GM18951 (cell line): ENCODE measurements around the gene MS4A13.
"Not testable (repeated sequence)": the region's sequence is repeated elsewhere in the genome, so short reads cannot be mapped to it uniquely, and the experiment has no call there.

ENCODE experiments used
- POLR2A ChIP-seq: IDR thresholded peaks from 4 replicates; pipeline ENCODE4 v1.6.1; 2011; ENCODE audit warnings: mild to moderate bottlenecking; ENCODE audit not compliant: insufficient read length, insufficient read depth; ENCODE audit errors: extremely low read depth
- in situ Hi-C: fragments of 300-500 bp; cut with MboI; formaldehyde crosslinking; loops from one replicate; pipeline ENCODE4 v1.12.0; 2022; ENCODE audit warnings: low sequenced_read_pairs, mixed read lengths, inconsistent platforms; ENCODE audit not compliant: unreplicated experiment

MS4A13 gene, protein sequence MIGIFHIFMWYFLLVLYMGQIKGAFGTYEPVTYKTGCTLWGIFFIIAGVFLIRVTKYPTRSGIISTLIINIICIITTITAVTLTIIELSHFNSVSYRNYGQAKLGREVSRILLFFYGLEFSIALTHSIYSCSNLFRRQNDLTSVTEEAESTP

DNA sequence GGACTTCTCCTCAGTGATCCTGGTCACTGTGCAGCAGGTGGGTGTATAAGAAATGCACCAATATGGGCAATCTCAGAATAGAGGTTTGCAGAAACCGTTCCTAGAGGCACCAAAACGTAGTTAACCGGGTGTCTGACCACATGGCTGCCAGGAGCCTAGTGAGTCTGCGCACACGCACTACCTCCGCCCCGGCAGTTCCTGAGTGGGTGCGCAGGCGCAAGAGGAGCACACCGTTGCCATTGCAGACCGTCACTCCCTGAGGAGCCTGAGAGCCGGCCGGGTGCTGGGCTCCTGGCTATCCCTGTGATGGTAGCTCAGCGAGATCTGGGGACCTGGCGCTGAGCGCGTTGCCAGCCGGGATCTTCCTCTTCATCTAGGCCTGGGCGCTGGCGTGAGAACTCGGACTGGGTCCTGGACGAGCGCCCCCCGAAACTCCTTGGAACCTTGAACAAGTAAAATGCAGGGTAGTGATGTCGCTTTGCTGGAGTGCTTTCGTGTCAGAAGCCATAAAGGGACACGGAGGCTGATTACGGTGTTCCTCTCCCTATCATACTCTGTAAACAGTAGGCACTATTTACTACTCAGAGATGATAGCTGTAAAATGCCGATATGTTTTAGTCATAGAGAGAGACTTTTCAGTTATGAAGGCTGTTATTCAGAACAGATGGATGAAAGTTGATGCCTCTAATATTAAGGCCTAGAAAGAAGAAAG lies at the start of gene MS4A13:
TSS of gene MS4A13 (plus strand) at position 249 of the 712 bp plus-strand sequence. CDS start 2,692 bp downstream, outside the sequence.
- no peak for TF ChIP-seq POLR2A
- in situ Hi-C loops, result no loop called here

DNA sequence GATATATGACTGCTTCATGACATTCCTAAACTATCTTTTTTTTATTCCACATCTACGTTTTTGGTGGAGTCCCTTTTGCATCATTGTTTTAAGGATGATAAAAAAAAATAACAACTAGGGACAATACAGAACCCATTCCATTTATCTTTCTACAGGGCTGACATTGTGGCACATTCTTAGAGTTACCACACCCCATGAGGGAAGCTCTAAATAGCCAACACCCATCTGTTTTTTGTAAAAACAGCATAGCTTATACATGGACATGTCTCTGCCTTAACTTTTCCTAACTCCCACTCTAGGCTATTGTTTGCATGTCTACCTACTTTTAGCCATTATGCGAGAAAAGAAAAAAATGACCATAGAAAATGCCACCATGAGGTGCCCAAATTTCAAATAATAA lies 46.4 kb upstream of the MS4A13 start:
- in situ Hi-C loops, result no loop called here
- TF ChIP-seq POLR2A, result no peak

DNA sequence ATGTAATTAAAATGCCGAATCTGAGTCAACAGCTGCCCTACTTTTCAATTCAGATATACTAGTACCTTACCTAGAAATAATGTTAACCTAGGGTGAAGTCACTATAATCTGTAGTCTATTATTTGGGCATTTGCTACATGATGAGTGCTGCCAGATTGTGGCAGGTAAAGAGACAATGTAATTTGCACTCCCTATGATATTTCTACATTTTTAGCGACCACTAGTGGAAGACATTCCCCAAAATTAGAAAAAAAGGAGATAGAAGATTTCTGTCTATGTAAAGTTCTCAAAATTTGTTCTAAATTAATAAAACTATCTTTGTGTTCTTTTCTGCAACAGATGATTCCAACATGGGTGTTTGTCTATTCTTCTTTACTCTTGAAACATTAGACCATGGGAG lies 45.5 kb upstream of the MS4A13 start:
- TF ChIP-seq POLR2A, result no peak
- in situ Hi-C loops, result no loop called here

DNA sequence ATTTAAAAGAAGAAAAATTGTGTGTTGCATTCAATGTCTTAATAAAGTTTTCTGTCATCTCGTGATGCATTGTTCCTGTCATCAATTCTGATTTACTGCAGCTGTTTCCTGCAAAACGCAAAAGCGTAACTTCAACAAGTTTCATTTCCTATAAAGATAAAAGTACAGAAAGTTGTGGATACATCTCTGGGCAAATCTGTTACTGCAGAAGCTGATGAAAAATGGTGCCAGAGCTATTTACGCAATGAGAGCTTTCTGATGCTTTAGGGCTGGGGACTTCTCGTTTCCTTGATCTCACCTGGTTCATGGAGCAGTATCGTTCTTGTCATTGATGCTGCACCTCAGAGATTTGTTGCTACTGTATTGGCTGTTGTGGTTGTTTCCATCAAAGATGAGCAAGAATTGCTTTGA lies 38.2 kb upstream of the MS4A13 start:
- no peak for TF ChIP-seq POLR2A
- in situ Hi-C loops, result no loop called here

DNA sequence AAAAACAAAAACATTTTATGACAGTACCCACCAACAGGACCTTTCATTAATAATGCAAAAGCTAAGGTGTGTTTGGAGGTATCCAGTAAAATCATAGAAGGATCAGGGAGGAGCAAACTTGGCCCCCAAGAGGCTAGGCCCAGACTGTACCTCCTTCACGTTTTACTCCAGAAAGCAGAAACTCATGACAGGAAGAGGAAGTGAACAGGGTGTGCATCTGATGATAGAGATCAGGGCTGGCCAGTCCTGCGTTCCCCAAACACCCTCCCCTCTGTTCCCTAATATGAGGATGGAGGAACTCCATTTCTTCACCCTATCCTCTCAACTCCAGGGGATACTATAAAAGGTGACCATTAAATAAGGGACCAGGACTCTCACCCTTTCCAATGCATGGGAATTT lies 32.8 kb upstream of the MS4A13 start:
- no peak for TF ChIP-seq POLR2A
- in situ Hi-C loops, result loop anchor here (10.0 kb wide), 2 partner anchors 118 to 132 kb away; no protein-coding TSS in a partner anchor

DNA sequence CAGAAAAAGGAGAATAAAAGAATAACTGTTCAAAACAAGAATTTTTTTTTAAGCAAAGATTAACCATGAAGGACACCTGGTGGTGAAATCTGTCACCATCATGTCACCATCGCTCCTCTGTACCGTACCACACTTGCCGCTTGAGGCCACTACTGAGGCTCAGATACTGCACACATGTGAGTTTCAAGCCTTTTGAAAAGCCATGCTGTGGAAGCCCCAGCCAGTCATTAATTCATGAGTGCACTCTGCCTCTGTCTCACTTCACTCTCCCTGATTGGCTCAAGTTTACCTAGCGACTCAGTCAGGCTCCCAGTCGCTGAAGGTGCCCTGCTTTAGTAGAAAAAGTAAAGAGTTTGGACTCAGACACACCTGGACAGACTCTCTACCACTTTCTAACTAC lies 29.2 kb upstream of the MS4A13 start:
- no peak for TF ChIP-seq POLR2A
- in situ Hi-C loops, result loop anchor here (10.0 kb wide), 2 partner anchors 121 to 129 kb away; no protein-coding TSS in a partner anchor

DNA sequence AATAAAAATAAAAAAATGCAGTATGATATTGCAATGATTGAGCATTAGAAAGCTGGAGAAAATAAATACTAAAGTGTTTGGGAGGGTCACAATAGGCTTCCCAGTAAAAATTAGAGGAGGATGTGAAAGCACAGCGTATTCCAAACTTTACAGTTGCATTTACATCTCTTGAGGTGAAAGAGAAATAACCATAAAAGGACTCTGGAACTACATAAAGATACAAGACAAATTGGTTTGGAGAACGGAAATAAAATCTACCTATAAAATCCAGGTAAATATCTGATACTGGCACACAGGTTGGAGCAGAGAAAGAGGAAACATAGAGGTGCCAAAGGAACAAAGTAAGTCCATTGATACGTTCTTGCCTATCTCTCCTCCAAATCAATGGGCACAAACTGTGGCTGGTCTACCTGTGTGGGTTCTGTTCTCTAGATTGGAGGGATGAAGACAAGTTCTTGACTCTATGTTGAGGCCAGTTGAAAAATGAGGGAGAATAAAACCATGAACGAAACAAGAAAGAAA lies 22.6 kb upstream of the MS4A13 start, which contains the start of gene MS4A12:
TSS of gene MS4A12 (plus strand) at position 291 of the 522 bp plus-strand sequence. CDS start 4,541 bp downstream, outside the sequence.
- in situ Hi-C loops, result no loop called here
- TF ChIP-seq POLR2A, result no peak

DNA sequence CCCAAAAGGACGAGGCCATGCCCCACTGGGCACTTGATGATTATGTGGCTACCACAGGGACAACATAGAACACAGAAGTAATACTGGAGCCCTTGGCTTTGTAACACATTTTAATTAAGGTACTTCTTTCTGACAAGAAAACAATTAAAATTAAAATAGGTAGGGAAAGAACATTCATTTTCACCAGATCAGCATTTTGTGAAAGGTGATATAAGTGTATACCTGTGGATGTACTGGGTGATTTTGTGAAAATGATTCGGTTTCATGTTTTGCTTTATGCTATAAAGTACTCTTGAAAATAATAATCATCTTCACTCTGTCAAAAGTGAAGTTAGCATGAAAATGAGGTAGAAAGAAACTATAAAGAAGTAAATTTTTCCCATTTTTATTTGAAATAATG lies 21.7 kb upstream of the MS4A13 start:
- TF ChIP-seq POLR2A, result no peak
- in situ Hi-C loops, result no loop called here

DNA sequence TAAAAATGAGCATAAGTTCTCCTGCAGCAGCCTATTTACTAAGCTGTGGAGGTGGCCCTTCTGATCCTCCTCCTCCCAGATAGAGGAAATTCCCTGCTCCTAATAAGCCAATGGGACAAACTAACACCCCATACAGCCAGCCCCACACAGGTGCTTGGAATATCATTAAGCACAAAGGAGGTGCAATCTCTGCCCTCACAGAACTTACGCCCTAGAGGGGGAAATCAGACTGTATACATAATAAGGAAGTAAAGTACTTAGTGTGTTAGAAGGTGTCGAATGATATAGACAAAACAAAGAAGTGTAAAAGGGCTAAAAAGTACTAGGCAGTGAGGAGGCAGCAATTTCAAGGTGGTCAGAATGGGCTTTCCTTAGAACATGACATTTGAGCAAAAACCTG lies 16.8 kb upstream of the MS4A13 start:
- no peak for TF ChIP-seq POLR2A
- in situ Hi-C loops, result no loop called here

DNA sequence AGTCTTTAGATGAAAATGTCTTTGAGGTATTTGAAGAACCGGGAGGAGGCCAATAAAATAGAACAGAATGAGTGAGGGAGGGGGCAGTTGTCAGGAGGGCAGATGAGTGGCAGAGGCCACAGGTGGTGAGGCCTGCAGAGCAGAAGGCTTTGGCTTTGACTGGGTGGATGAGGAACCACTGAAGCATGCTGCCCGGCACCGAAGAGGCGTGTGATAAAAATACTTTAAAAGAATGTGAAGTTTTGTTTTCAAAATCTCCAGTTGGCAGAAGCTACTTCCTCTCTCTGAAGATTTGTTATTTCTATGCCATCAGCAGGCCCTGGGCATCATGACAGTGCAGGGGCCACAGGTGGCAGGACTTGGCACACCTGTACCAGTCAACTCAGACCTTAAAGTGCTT lies 16.3 kb upstream of the MS4A13 start:
- TF ChIP-seq POLR2A, result no peak
- in situ Hi-C loops, result no loop called here

DNA sequence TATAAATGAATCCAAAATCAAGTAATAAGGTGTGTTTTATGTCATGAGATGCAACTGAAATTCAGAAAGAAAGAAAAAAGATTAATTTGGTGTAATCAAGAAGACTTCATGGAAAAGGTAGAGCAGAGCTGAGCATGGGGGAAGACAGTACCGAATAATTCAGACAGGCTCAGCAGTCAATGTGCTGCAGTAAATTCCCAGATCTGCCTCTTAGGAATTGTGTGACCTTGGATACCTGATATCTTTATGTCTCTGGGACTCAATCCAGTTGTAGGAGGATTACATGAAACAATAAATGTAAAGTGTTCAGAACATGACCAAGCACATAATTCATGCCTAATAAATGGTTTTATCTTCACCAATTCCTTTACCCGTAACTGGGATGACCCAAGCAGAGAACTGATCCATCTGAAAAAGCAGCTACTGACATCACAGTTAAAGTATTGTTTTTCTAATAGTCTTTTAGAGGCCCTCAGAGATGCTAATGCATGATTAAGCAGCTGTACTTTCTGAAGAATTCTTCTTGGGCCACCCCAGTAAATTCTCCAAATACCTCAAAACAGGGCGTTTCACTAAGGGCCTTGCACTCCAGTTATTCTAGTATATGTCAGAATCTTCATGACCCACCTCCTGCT lies 14.8 kb upstream of the MS4A13 start:
- TF ChIP-seq POLR2A, result no peak
- in situ Hi-C loops, result no loop called here

DNA sequence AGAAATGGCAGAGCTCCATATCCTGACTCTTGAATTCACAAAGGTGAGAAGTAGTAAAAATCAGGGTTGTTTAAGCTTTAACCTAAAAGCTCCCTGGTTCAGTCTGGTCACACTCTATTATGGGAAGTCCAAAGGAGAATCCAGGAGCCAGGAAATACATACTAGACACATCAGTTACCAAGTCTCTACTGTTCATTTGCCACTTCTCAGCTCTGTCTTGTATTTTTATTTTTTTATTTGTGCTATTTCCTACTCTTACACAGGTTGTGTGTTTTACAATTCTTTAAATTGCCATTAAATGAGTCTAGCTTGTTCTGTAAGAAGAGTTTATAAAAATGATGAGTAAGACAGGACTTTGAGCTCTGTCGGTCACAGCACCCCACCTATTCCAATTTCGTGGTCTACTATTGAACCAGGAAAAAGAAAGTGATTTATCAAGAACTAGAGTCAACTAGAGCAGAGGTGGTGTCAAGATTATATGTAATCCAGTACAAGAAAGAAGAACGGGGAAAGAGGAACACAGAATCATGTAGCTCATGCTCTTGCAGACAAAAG lies 12.9 kb upstream of the MS4A13 start:
- no peak for TF ChIP-seq POLR2A
- in situ Hi-C loops, result no loop called here

DNA sequence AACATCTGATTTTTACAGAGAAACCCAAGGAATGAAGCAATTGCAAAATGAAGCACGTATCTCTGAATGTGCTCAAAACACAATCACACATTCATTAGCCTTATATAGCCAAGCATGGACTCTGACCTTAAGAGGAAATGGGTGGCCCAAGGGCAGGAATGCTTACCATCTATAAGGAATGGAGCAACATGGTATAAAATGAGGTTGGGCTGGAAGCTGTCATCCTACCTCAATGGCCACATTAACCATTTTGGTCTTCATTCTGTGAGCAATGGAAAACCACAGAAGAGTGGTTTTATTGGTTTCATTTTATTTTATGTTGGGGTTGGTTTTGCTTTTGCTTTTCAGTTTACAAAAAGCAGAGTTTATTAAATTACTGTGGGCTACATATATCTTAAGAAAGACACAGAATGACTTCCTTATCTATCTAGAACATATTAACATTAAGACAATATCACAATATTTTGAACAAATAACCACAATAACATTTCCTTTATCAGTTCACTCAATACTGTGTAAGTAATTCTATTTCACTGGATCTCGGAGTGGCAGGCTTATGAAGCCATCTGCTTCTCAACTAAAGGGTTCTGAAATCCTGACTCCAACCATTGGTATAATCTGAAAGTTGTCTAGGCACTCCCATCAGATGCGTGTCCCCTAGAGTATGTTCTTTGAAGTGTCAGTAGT lies 10.8 kb upstream of the MS4A13 start:
- TF ChIP-seq POLR2A, result no peak
- in situ Hi-C loops, result no loop called here

DNA sequence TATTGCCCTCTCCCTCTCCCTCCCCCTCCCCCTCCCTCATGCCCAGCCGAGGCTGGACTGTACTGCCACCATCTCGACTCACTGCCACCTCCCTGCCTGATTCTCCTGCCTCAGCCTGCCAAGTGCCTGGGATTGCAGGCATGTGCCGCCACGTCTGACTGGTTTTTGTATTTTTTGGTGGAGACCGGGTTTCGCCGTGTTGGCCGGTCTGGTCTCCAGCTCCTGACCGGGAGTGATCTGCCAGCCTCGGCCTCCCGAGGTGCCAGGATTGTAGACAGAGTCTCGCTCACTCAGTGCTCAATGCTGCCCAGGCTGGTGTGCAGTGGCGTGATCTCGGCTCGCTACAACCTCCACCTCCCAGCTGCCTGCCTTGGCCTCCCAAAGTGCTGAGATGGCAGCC lies 5.6 kb upstream of the MS4A13 start:
- in situ Hi-C loops, result not testable (repeated sequence)

DNA sequence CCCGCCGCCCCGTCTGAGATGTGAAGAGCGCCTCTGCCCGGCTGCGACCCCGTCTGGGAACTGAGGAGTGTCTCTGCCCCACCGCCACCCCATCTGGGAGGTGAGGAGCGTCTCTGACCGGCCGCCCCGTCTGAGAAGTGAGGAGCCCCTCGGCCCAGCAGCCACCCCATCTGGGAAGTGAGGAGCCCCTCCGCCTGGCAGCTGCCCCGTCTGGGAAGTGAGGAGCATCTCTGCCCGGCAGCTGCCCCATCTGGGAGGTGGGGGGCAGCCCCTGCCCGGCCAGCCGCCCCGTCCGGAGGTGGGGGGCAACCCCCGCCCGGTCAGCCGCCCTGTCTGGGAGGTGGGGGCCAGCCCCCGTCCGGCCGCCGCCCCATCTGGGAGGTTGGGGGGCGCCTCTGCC lies 5.0 kb upstream of the MS4A13 start:
- in situ Hi-C loops, result not testable (repeated sequence)
